NT2/D1 (cell line): Measurements from ENCODE around the gene UGGT2.

Experiments used
- SUZ12 ChIP-seq: IDR thresholded peaks from 2 replicates; pipeline ENCODE4 v1.6.1; 2011; ENCODE audit not compliant: insufficient read length, insufficient read depth; ENCODE audit errors: extremely low read depth
- YY1 ChIP-seq: IDR thresholded peaks from 2 replicates; pipeline ENCODE4 v1.6.1; 2011; ENCODE audit not compliant: insufficient read length, insufficient read depth
- ZNF274 ChIP-seq: IDR thresholded peaks from 2 replicates; pipeline ENCODE4 v1.6.1; 2011; ENCODE audit warnings: mild to moderate bottlenecking, low read depth, low read length

GRCh38 chr13:95987841-95988240, 65.4 kb downstream of the UGGT2 start:
- TF ChIP-seq ZNF274 (no peak), SUZ12 (no peak), YY1 (no peak)
